HCT116 (cell line): ENCODE measurements around the gene LRP1. TPM values are rescaled to one million over a fixed set of nuclear protein-coding genes. Genes with fewer than 3 reads are reported as not detected.

ENCODE experiments used
- ATAC-seq: fragments of 200-7000 bp; cut with Tn5 transposase; 2 replicates; pipeline ENCODE4 v1.9.1; 2020; ENCODE audit warnings: mild to moderate bottlenecking, moderate library complexity
- BruUV-seq: library from RNA; stranded (reverse); fragments of 400-500 nt; replicated peaks from 2 replicates; lab custom pipeline; 2021; lab: Mats Ljungman, UMichigan
- CTCF ChIA-PET: fragments of 300-600 bp; sonication (Branson Sonifier 250); formaldehyde crosslinking; loops from one replicate; lab custom pipeline; 2021; ENCODE audit warnings: antibody characterized with exemption; lab: Charles Lee
- POLR2A ChIA-PET: fragments of 300-600, 350-600 bp; sonication (Branson Sonifier 250); formaldehyde crosslinking; loops from one replicate; lab custom pipeline; 2021; ENCODE audit warnings: antibody characterized with exemption; lab: Charles Lee
- RAD21 ChIA-PET, 2 experiments: fragments of 300-600 bp; sonication (Branson Sonifier 250); formaldehyde crosslinking; loops; one replicate each; lab custom pipeline; 2023; ENCODE audit warnings: low total read pairs in 2 of 2; ENCODE audit not compliant: uncharacterized antibody in 2 of 2, unreplicated experiment in 2 of 2, low non-redundant PET in 1 of 2; lab: Charles Lee
- DNase-seq: peaks from one replicate; pipeline ENCODE4 v3.0.0-alpha.2; 2010; ENCODE audit warnings: low read depth, low spot score
- H2AFZ ChIP-seq: fragments of 200-600 bp; shearing (Covaris generic), sonication (generic); 2 replicates; pipeline ENCODE4 v1.6.1; 2017; ENCODE audit warnings: low read depth, mixed run types, mixed read lengths, antibody characterized with exemption, low read length; ENCODE audit not compliant: poor library complexity, severe bottlenecking
- H3K27ac ChIP-seq: 2 replicates; pipeline ENCODE4 v1.5.1; 2012; ENCODE audit warnings: low read depth, low read length
- H3K27me3 ChIP-seq: fragments of 200-600 bp; sonication (generic); 2 replicates; pipeline ENCODE4 v1.6.1; 2016; ENCODE audit warnings: mixed run types, low read length, mixed read lengths; ENCODE audit not compliant: insufficient read depth
- H3K36me3 ChIP-seq, 2 experiments: fragments of 200-500 bp in 1 of 2; fragments of 200-600 bp in 1 of 2; sonication (Bioruptor generic) in 1 of 2; sonication (generic) in 1 of 2; 2 replicates each; pipeline versions ENCODE4 v1.5.1 to v1.6.1; 2014 to 2016; ENCODE audit warnings: low read length in 2 of 2, inconsistent platforms in 1 of 2, mixed read lengths in 1 of 2, mixed run types in 1 of 2; ENCODE audit not compliant: insufficient read depth in 2 of 2, control insufficient read depth in 1 of 2
- H3K4me1 ChIP-seq, 2 experiments: fragments of 200-600 bp in 1 of 2; sonication (generic) in 1 of 2; 2 replicates each; pipeline versions ENCODE4 v1.5.1 to v1.6.1; 2012 to 2017; ENCODE audit warnings: low read length in 2 of 2, inconsistent platforms in 1 of 2, mild to moderate bottlenecking in 1 of 2, mixed read lengths in 1 of 2, mixed run types in 1 of 2, moderate library complexity in 1 of 2; ENCODE audit not compliant: insufficient read depth in 2 of 2, control insufficient read depth in 1 of 2
- H3K4me2 ChIP-seq: fragments of 200-600 bp; sonication (generic); 2 replicates; pipeline ENCODE4 v1.6.1; 2017; ENCODE audit warnings: mixed run types, low read length, mixed read lengths
- H3K4me3 ChIP-seq, 2 experiments: fragments of 200-600 bp in 1 of 2; sonication (generic) in 1 of 2; replicated peaks in 1 of 2; 2 replicates each; pipeline ENCODE4 v1.5.1; 2011 to 2016; ENCODE audit warnings: low read length in 2 of 2, control low read depth in 1 of 2, low read depth in 1 of 2, mild to moderate bottlenecking in 1 of 2, mixed read lengths in 1 of 2, mixed run types in 1 of 2
- H3K79me2 ChIP-seq: fragments of 200-600 bp; sonication (generic); 2 replicates; pipeline ENCODE4 v1.6.1; 2017; ENCODE audit warnings: mild to moderate bottlenecking, mixed run types, low read length, moderate library complexity, mixed read lengths; ENCODE audit not compliant: insufficient read depth
- H3K9ac ChIP-seq: fragments of 200-600 bp; sonication (generic); 2 replicates; pipeline ENCODE4 v1.6.1; 2016; ENCODE audit warnings: low read length, mixed read lengths
- H3K9me2 ChIP-seq: fragments of 200-600 bp; sonication (generic), shearing (Covaris generic); 2 replicates; pipeline ENCODE4 v1.6.1; 2017; ENCODE audit warnings: mixed run types, mild to moderate bottlenecking, moderate library complexity; ENCODE audit not compliant: insufficient read depth
- H3K9me3 ChIP-seq, 2 experiments: fragments of 200-500 bp in 1 of 2; fragments of 200-600 bp in 1 of 2; sonication (Bioruptor generic) in 1 of 2; sonication (generic) in 1 of 2; 2 replicates each; pipeline ENCODE4 v1.6.1; 2014 to 2017; ENCODE audit warnings: low read length in 2 of 2, mixed read lengths in 2 of 2, inconsistent platforms in 1 of 2, low read depth in 1 of 2, mild to moderate bottlenecking in 1 of 2, mixed run types in 1 of 2, moderate library complexity in 1 of 2; ENCODE audit not compliant: control insufficient read depth in 1 of 2, insufficient read depth in 1 of 2
- H4K20me1 ChIP-seq: fragments of 200-600 bp; sonication (generic), shearing (Covaris generic); 2 replicates; pipeline ENCODE4 v1.6.1; 2017; ENCODE audit warnings: mixed run types, mild to moderate bottlenecking, moderate library complexity; ENCODE audit not compliant: insufficient read depth
- CEBPB ChIP-seq: IDR thresholded peaks from 2 replicates; pipeline ENCODE4 v1.6.1; 2012; ENCODE audit warnings: low read depth
- EGR1 ChIP-seq: IDR thresholded peaks from 2 replicates; pipeline ENCODE4 v1.6.1; 2012; ENCODE audit warnings: low read depth
- EZH2 ChIP-seq: fragments of 200-600 bp; sonication (generic); IDR thresholded peaks from 2 replicates; pipeline ENCODE4 v1.6.1; 2017; ENCODE audit warnings: antibody characterized with exemption, mixed run types
- EZH2phosphoT487 ChIP-seq: fragments of 200-600 bp; IDR thresholded peaks from 2 replicates; pipeline ENCODE4 v1.6.1; 2018; ENCODE audit warnings: antibody characterized with exemption, borderline replicate concordance
- JUND ChIP-seq: IDR thresholded peaks from 2 replicates; pipeline ENCODE4 v1.6.1; 2012
- RAD21 ChIP-seq: IDR thresholded peaks from 2 replicates; pipeline ENCODE4 v1.6.1; 2012; ENCODE audit warnings: low read depth, mild to moderate bottlenecking
- SP1 ChIP-seq: IDR thresholded peaks from 2 replicates; pipeline ENCODE4 v1.6.1; 2012; ENCODE audit warnings: low read depth
- SRF ChIP-seq: IDR thresholded peaks from 2 replicates; pipeline ENCODE4 v1.6.1; 2012; ENCODE audit warnings: low read depth
- YY1 ChIP-seq: IDR thresholded peaks from 2 replicates; pipeline ENCODE4 v1.6.1; 2011; ENCODE audit warnings: low read length, low read depth, moderate library complexity, mild to moderate bottlenecking; ENCODE audit not compliant: insufficient replicate concordance; ENCODE audit errors: extremely low read depth
- intact Hi-C: fragments of 100-400 bp; cut with micrococcal nuclease; formaldehyde crosslinking; loops from 2 replicates; pipeline ENCODE4 v1.10.0; 2022
- total RNA-seq: library from RNA; stranded (reverse); gene quantifications from one replicate; pipeline ENCODE4 v1.2.1, GENCODE V29; 2021; ENCODE audit not compliant: unreplicated experiment
- TF ChIP-seq, protein P1 (sequence below): IDR thresholded peaks from 2 replicates; pipeline ENCODE4 v1.6.1; 2012
- TF ChIP-seq, protein P2 (sequence below): IDR thresholded peaks from 2 replicates; pipeline ENCODE4 v1.6.1; 2011; ENCODE audit warnings: mild to moderate bottlenecking, low read length, moderate library complexity; ENCODE audit not compliant: insufficient replicate concordance; ENCODE audit errors: extremely low read depth

Gene LRP1
- total RNA-seq, 1 experiment from 2014 or later, result 12.0 TPM

DNA sequence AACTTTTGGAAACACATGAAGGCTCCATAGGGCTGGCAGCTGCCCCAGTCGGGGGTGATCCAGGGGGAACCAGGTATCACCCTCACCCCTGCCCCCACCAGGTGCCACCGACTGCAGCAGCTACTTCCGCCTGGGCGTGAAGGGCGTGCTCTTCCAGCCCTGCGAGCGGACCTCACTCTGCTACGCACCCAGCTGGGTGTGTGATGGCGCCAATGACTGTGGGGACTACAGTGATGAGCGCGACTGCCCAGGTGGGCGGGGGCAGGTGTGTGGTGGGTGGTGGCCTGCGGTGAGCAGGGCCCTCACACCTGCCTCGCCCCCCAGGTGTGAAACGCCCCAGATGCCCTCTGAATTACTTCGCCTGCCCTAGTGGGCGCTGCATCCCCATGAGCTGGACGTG, 66.0 kb downstream of the LRP1 start:
- DNase-seq (no peak), ATAC-seq (no peak)
- H3K9ac ChIP-seq, result no peak overlapping the region
- H3K27ac ChIP-seq, result no peak overlapping the region
- H4K20me1 ChIP-seq, result no peaks in the 10 kb centered on the region
- H3K9me3 ChIP-seq, result no peaks in the 10 kb centered on the region
- peaks cover 0 to 3% of the 10 kb centered on the region in 2 experiments; a peak in 2 of 4 replicates for H3K36me3 ChIP-seq
- no peaks in the 10 kb centered on the region for H3K27me3 ChIP-seq
- POLR2A ChIA-PET, result no interaction called here
- no peaks in the 10 kb centered on the region for H3K79me2 ChIP-seq
- CTCF ChIA-PET, result no interaction called here
- intact Hi-C loops, result no loop called here
- H3K9me2 ChIP-seq, result no peaks in the 10 kb centered on the region
- H3K4me3 ChIP-seq, result no peak overlapping the region
- H3K4me1 ChIP-seq, result no peaks in the 10 kb centered on the region
- RAD21 ChIA-PET, result interaction anchor here in 1 of 2 experiments (0.7 kb wide), 1 partner anchor 35 kb away, joined by 3 read pairs; no protein-coding TSS in a partner anchor
- H3K4me2 ChIP-seq, result no peak overlapping the region
- H2AFZ ChIP-seq, result no peak overlapping the region
- TF ChIP-seq YY1 (no peak), EZH2 (no peak), SRF (no peak), SP1 (no peak), RAD21 (no peak), JUND (no peak), CEBPB (no peak), EGR1 (no peak), EZH2phosphoT487 (no peak)
- TF ChIP-seq, protein P1, sequence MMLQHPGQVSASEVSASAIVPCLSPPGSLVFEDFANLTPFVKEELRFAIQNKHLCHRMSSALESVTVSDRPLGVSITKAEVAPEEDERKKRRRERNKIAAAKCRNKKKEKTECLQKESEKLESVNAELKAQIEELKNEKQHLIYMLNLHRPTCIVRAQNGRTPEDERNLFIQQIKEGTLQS, result no peak
- TF ChIP-seq, protein P2, sequence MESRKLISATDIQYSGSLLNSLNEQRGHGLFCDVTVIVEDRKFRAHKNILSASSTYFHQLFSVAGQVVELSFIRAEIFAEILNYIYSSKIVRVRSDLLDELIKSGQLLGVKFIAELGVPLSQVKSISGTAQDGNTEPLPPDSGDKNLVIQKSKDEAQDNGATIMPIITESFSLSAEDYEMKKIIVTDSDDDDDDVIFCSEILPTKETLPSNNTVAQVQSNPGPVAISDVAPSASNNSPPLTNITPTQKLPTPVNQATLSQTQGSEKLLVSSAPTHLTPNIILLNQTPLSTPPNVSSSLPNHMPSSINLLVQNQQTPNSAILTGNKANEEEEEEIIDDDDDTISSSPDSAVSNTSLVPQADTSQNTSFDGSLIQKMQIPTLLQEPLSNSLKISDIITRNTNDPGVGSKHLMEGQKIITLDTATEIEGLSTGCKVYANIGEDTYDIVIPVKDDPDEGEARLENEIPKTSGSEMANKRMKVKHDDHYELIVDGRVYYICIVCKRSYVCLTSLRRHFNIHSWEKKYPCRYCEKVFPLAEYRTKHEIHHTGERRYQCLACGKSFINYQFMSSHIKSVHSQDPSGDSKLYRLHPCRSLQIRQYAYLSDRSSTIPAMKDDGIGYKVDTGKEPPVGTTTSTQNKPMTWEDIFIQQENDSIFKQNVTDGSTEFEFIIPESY, result no peak
- no TSS peak for BruUV-seq
